ENCODE results near the gene PPM1F. TPM values are rescaled to one million over a fixed set of nuclear protein-coding genes. Genes with fewer than 3 reads are reported as not detected.
"Not testable (repeated sequence)": the region's sequence is repeated elsewhere in the genome, so short reads cannot be mapped to it uniquely, and the experiment has no call there.

PPM1F gene
- total and polyA plus RNA-seq, 10 donors: 13.6 to 103 (median 76.4) TPM

- peaks cover 40 to 100% (median 94%) of the 10 kb centered on the region in 6 donors for H3K4me1 ChIP-seq
- TF ChIP-seq POLR2A (IDR thresholded peaks at IDR 0.05): no peak
- no peak for TF ChIP-seq POLR2AphosphoS5 (IDR thresholded peaks at IDR 0.05)
- TF ChIP-seq CTCF (IDR thresholded peaks at IDR 0.05 in 8 of 11, conservative IDR thresholded peaks at IDR 0.05 in 3 of 11): no peak
Measured at GRCh38 chr22:21941921-21942320, 10.7 kb downstream of the PPM1F start.

GRCh38 chr22:21940521-21940920 is 12.1 kb downstream of the PPM1F start:
- intact Hi-C loops (cut with DNase I; ENCODE audit: low total_unique reads): no loop called here

More at GRCh38 chr22:21941921-21942320, 10.7 kb downstream of the PPM1F start:
- Histone ChIP-seq H3K9me3 (no peaks in the 10 kb centered on the region), H3K27ac (peak overlapping the region; percentile 53 to 95 (median 90)), H3K36me3 (peaks cover 0 to 69% (median 24%) of the 10 kb centered on the region in 6 donors), H3K27me3 (replicated peaks in 1 of 7) (no peaks in the 10 kb centered on the region), H3K4me3 (no peak overlapping the region)
- intact Hi-C loops (cut with DNase I; ENCODE audit: low total_unique reads): no loop called here
- no peak for DNase-seq
- 62 to 80% (median 70%) methylated on average over 7 to 8 of the region's 8 CpGs for WGBS, 5 donors

GRCh38 chr22:21939935-21940334 is 12.7 kb downstream of the PPM1F start:
- peaks cover 52 to 100% (median 99%) of the 10 kb centered on the region in 6 donors for H3K4me1 ChIP-seq
- 57 to 87% (median 61%) methylated on average over 5 of the region's 5 CpGs for WGBS, 5 donors

More at GRCh38 chr22:21940521-21940920, 12.1 kb downstream of the PPM1F start:
- Histone ChIP-seq H3K27me3 (replicated peaks in 1 of 7) (no peaks in the 10 kb centered on the region), H3K4me3 (peak overlapping the region in 1 of 8 donors; percentile 72), H3K36me3 (peaks cover 0 to 67% (median 17%) of the 10 kb centered on the region in 6 donors), H3K27ac (peak overlapping the region; percentile 80 to 95 (median 90)), H3K4me1 (peaks cover 50 to 100% (median 97%) of the 10 kb centered on the region in 6 donors), H3K9me3 (no peaks in the 10 kb centered on the region)
- 19 to 42% (median 35%) methylated on average over 3 of the region's 3 CpGs for WGBS, 5 donors
- TF ChIP-seq POLR2A (IDR thresholded peaks at IDR 0.05) (no peak), POLR2AphosphoS5 (IDR thresholded peaks at IDR 0.05) (peak; percentile 60 to 67 (median 61))
- no peak for DNase-seq

GRCh38 chr22:21939461-21939913 is 13.2 kb downstream of the PPM1F start:
- H3K36me3 ChIP-seq: peaks cover 0 to 67% (median 6%) of the 10 kb centered on the region in 6 donors
- peak; percentile 85 for DNase-seq

More at GRCh38 chr22:21939935-21940334, 12.7 kb downstream of the PPM1F start:
- H3K27me3 ChIP-seq (replicated peaks in 1 of 7); H3K9me3 ChIP-seq; DNase-seq: not testable (repeated sequence)
- Histone ChIP-seq H3K27ac (peak overlapping the region; percentile 80 to 95 (median 90)), H3K36me3 (peaks cover 0 to 67% (median 11%) of the 10 kb centered on the region in 6 donors), H3K4me3 (peak overlapping the region in 1 of 8 donors; percentile 72)
- intact Hi-C loops (cut with DNase I; ENCODE audit: low total_unique reads): loop anchor here (5.0 kb wide), 1 partner anchor 228 kb away; no protein-coding TSS in a partner anchor

GRCh38 chr22:21938906-21939305 is 13.7 kb downstream of the PPM1F start:
- TF ChIP-seq POLR2AphosphoS5 (IDR thresholded peaks at IDR 0.05) (no peak), CTCF (IDR thresholded peaks at IDR 0.05 in 8 of 11, conservative IDR thresholded peaks at IDR 0.05 in 3 of 11) (no peak), POLR2A (IDR thresholded peaks at IDR 0.05) (no peak)
- Histone ChIP-seq H3K27me3 (replicated peaks in 1 of 7) (no peaks in the 10 kb centered on the region), H3K9me3 (no peaks in the 10 kb centered on the region), H3K27ac (peak overlapping the region; percentile 80 to 95 (median 90)), H3K4me3 (peak overlapping the region in 5 of 8 donors; percentile 28 to 72 (median 51)), H3K4me1 (peaks cover 52 to 98% (median 90%) of the 10 kb centered on the region in 6 donors), H3K36me3 (peaks cover 0 to 67% (median 9%) of the 10 kb centered on the region in 6 donors)
- 56 to 71% (median 67%) methylated on average over 8 to 11 of the region's 11 CpGs for WGBS, 5 donors
- DNase-seq: peak; percentile 80
- intact Hi-C loops (cut with DNase I; ENCODE audit: low total_unique reads): loop anchor here (5.0 kb wide), 1 partner anchor 227 kb away; no protein-coding TSS in a partner anchor

More at GRCh38 chr22:21939461-21939913, 13.2 kb downstream of the PPM1F start:
- H3K4me3 ChIP-seq: peak overlapping the region in 1 of 8 donors; percentile 72
- H3K9me3 ChIP-seq: no peaks in the 10 kb centered on the region
- no peak for TF ChIP-seq POLR2A (IDR thresholded peaks at IDR 0.05)
- peak; percentile 59 to 72 (median 69) for TF ChIP-seq POLR2AphosphoS5 (IDR thresholded peaks at IDR 0.05)
- 30 to 39% (median 32%) methylated on average over 8 to 10 of the region's 10 CpGs for WGBS, 5 donors
- H3K27me3 ChIP-seq (replicated peaks in 1 of 7): no peaks in the 10 kb centered on the region
- H3K4me1 ChIP-seq: peaks cover 52 to 98% (median 96%) of the 10 kb centered on the region in 6 donors
- intact Hi-C loops (cut with DNase I; ENCODE audit: low total_unique reads): loop anchor here (5.0 kb wide), 1 partner anchor 227 kb away; no protein-coding TSS in a partner anchor
- H3K27ac ChIP-seq: peak overlapping the region; percentile 80 to 95 (median 90)
